Esophagus muscularis mucosa (tissue), 4 donors: ENCODE data around the gene FAM110A. TPM values are rescaled to one million over a fixed set of nuclear protein-coding genes. Genes with fewer than 3 reads are reported as not detected.

ENCODE experiments used
- DNase-seq: peaks from one replicate; pipeline ENCODE4 v3.0.0-alpha.2; 2017; ENCODE audit errors: extremely low spot score
- H3K27ac ChIP-seq, 4 donors: fragments of 200-600 bp; sonication (generic); replicated peaks in 1 of 4; 1 replicate in 3 of 4; 2 replicates in 1 of 4; pipeline ENCODE4 v1.5.1; 2016 to 2019; ENCODE audit warnings: mild to moderate bottlenecking in 1 of 4
- H3K27me3 ChIP-seq, 4 donors: fragments of 200-600 bp; sonication (generic); one replicate each; pipeline versions ENCODE4 v1.5.1 to v1.6.0; 2016 to 2019
- H3K36me3 ChIP-seq, 4 donors: fragments of 200-600 bp; sonication (generic); one replicate each; pipeline ENCODE4 v1.5.1; 2016 to 2019
- H3K4me1 ChIP-seq, 4 donors: fragments of 200-600 bp; sonication (generic); one replicate each; pipeline ENCODE4 v1.5.1; 2016 to 2019
- H3K4me3 ChIP-seq, 4 donors: fragments of 200-600 bp; sonication (generic); 1 replicate in 2 of 4; 2 replicates in 2 of 4; pipeline ENCODE4 v1.5.1; 2016 to 2019; ENCODE audit warnings: mild to moderate bottlenecking in 4 of 4, moderate library complexity in 1 of 4
- H3K9me3 ChIP-seq, 4 donors: fragments of 200-600 bp; sonication (generic); 1 replicate in 3 of 4; 2 replicates in 1 of 4; pipeline ENCODE4 v1.5.1; 2016 to 2019
- CTCF ChIP-seq, 3 experiments: fragments of 200-600 bp in 2 of 3; fragments of 450-650 bp in 1 of 3; sonication (generic) in 2 of 3; IDR thresholded peaks; one replicate each; pipeline ENCODE4 v1.5.1; 2017 to 2019; ENCODE audit warnings: antibody characterized with exemption in 3 of 3, mild to moderate bottlenecking in 2 of 3, moderate library complexity in 1 of 3
- EP300 ChIP-seq: sonication (generic); formaldehyde crosslinking; IDR thresholded peaks from one replicate; pipeline ENCODE4 v1.6.1; 2017; ENCODE audit warnings: antibody characterized with exemption
- POLR2A ChIP-seq: fragments of 450-650 bp; IDR thresholded peaks from one replicate; pipeline ENCODE4 v1.6.1; 2017; ENCODE audit warnings: antibody characterized with exemption, moderate library complexity, mild to moderate bottlenecking, low read depth
- POLR2AphosphoS5 ChIP-seq, 2 donors: sonication (generic); formaldehyde crosslinking; IDR thresholded peaks; one replicate each; pipeline ENCODE4 v1.6.1; 2017; ENCODE audit warnings: antibody characterized with exemption in 2 of 2
- WGBS: methylation state at CpG from one replicate; pipeline ENCODE4 v1.1.5; 2018; 5-methylcytosine and 5-hydroxymethylcytosine counted together
- intact Hi-C: fragments of 100-400 bp; cut with DNase I; formaldehyde crosslinking; loops from one replicate; pipeline ENCODE4 v1.15.1; 2023
- total RNA-seq, 4 donors: library from RNA; depleted of rRNA; stranded (reverse); fragments of >200 nt; gene quantifications; one replicate each; pipeline versions ENCODE4 v1.1.0 to v1.2.1, GENCODE V29; 2016

The FAM110A gene
- total RNA-seq, 4 donors from 2014 or later = 2.0 to 4.4 (median 3.2) TPM

DNA sequence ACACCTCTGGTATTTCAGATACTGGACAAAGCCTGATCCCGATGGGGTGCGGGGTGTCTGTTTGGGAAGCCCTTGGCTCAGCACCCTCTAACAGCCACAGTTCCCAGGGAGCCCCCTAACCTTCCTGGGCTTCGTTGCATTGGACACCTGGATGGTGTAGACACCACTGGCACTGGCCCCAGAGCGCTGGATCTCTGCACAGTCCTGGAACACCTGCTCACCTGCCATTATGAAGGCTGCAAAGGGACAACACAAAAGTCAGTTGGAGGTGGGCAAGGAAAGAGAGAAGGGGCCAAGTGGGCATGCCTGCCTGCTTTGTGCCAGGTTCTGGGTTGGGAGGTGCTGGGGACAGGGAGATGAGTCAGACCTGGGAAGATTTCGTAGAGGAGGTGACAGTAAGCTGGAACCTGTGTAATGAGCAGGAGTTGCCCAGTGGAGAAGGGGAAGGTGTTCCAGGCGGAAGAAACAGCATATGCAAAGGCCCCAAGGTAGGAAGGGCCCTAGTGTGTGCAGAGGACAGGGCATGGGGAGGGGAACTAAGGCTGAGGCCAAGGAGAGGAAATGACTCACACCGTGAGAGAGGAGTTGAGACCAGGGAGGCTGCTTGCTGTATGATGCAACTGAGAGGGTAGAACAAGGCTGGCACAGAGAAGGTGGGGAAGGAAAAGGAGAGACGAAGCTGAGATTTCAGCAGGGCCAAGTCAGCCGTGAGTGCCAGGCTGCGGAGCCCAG, 47.7 kb downstream of the FAM110A start:
- Histone ChIP-seq H3K4me1 (peaks cover 2 to 6% (median 5%) of the 10 kb centered on the region in 4 donors), H3K27me3 (peaks cover 0 to 36% (median 0%) of the 10 kb centered on the region in 4 donors), H3K4me3 (no peak overlapping the region), H3K9me3 (no peaks in the 10 kb centered on the region), H3K27ac (no peak overlapping the region), H3K36me3 (no peaks in the 10 kb centered on the region)
- no peak for DNase-seq
- TF ChIP-seq EP300 (no peak), POLR2AphosphoS5 (IDR thresholded peaks at IDR 0.05) (no peak), CTCF (IDR thresholded peaks at IDR 0.05) (no peak), POLR2A (no peak)
- WGBS = 70% methylated on average over 7 of the region's 10 CpGs
- intact Hi-C loops = no loop called here

DNA sequence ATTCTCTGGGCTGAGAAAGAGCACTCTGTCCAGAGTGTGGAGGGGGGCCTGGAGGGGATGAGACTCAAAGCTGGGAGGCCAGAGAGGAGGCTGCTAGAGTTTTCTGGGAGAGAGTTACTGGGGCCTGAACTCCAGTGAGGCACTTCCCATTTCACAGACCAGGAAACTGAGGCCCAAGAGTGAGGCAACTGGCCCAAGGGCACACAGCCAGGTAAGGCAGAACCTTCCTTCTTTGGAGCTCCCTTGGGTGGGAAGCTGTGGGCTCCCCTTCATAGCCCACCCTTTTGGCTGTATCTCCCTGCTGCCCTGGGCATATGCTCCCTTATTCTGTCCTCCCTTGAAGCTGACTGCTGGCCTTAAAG, 48.2 kb downstream of the FAM110A start:
- Histone ChIP-seq H3K36me3 (no peaks in the 10 kb centered on the region), H3K9me3 (no peaks in the 10 kb centered on the region), H3K27ac (no peak overlapping the region), H3K4me1 (peaks cover 2 to 6% (median 5%) of the 10 kb centered on the region in 4 donors), H3K4me3 (no peak overlapping the region), H3K27me3 (peaks cover 0 to 36% (median 0%) of the 10 kb centered on the region in 4 donors)
- intact Hi-C loops = no loop called here
- no peak for TF ChIP-seq EP300
- no peak for TF ChIP-seq CTCF (IDR thresholded peaks at IDR 0.05)
- TF ChIP-seq POLR2A = no peak
- TF ChIP-seq POLR2AphosphoS5 (IDR thresholded peaks at IDR 0.05) = no peak
- DNase-seq = no peak

DNA sequence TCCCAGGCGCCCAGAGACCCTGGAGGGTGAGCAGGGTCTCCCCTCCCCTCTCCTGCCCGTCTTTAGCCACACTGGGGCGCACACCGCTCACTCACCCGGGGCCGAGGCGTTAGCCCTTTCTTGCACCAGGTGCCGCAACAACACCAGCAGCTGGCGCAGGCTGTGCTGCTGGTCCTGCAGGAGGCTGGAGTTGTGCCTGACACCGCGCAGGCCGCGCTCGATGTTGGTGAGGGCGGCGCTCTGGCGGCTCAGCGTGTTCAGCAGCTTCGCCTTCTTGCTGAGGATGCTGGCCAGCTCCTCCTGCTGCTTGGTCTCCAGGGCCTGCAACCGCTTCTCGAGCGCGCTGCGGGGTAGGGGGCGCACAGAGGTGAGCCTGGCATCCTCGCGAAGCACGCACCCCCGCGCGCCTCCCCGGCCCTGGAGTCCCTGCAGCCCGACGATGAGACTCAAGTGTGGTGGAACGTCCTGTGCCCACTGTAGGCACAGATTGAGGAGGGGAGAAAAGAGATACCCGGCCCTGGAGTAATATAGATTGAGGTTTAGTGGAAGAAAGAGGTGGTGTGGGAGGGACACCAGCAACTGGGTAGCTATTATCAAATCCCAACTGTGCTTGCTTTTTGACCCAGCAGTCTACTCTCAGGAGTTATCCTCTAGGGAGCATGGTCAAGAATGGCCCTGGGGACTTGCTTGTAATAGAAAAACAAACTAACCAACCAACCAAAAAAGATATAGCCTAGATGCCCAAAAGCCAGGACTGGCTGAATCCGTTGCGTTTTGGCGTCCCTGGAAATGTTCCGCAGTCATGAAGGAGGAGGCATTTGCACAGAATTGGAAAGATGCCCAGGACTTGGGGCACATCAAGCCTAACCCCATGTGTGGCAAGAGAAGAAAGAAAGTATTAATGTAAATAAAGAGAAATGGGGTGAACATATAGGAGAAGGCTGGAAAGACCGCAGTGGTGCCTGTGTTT, 51.8 kb downstream of the FAM110A start:
- no peak for DNase-seq
- Histone ChIP-seq H3K9me3 (no peaks in the 10 kb centered on the region), H3K4me3 (no peak overlapping the region), H3K27me3 (peaks cover 0 to 50% (median 0%) of the 10 kb centered on the region in 4 donors), H3K36me3 (no peaks in the 10 kb centered on the region), H3K27ac (no peak overlapping the region), H3K4me1 (peaks cover 5 to 16% (median 6%) of the 10 kb centered on the region in 4 donors)
- no peak for TF ChIP-seq POLR2A
- no peak for TF ChIP-seq POLR2AphosphoS5 (IDR thresholded peaks at IDR 0.05)
- TF ChIP-seq EP300 = no peak
- no peak for TF ChIP-seq CTCF (IDR thresholded peaks at IDR 0.05)
- 29% methylated on average over 23 of the region's 41 CpGs for WGBS
- intact Hi-C loops = no loop called here

DNA sequence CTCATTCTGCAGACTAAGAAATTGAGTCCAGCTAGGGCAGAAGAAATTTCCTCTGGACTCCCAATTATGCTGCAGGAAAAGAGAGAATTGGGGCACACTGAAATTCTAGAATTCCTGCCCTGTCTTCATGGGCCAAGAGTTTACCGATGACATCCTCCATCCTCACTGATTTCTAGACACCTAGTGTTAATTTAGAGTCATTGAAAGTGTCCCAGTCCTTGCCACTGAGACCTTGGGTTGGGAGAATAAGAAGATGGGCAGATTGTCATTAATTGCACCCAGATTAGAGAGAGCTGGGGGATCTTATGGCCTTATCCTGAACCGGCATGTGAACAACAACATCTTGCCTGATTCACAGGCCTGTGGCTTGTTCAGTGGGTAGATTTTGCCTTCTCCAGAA, 53.6 kb downstream of the FAM110A start:
- TF ChIP-seq EP300 (no peak), POLR2A (no peak), POLR2AphosphoS5 (IDR thresholded peaks at IDR 0.05) (no peak), CTCF (IDR thresholded peaks at IDR 0.05) (no peak)
- Histone ChIP-seq H3K36me3 (no peaks in the 10 kb centered on the region), H3K4me3 (no peak overlapping the region), H3K27ac (no peak overlapping the region), H3K27me3 (peaks cover 0 to 44% (median 0%) of the 10 kb centered on the region in 4 donors), H3K4me1 (peaks cover 5 to 34% (median 17%) of the 10 kb centered on the region in 4 donors), H3K9me3 (no peaks in the 10 kb centered on the region)
- WGBS = 100% methylated on average over 2 of the region's 2 CpGs
- DNase-seq = no peak
- intact Hi-C loops = no loop called here
